ENCODE results near the gene PCDHB7.
A peak's percentile ranks its signal among the peaks of the same experiment; 100 is the strongest.
"Not testable (repeated sequence)": the region's sequence is repeated elsewhere in the genome, so short reads cannot be mapped to it uniquely, and the experiment has no call there.

Gene PCDHB7

DNA sequence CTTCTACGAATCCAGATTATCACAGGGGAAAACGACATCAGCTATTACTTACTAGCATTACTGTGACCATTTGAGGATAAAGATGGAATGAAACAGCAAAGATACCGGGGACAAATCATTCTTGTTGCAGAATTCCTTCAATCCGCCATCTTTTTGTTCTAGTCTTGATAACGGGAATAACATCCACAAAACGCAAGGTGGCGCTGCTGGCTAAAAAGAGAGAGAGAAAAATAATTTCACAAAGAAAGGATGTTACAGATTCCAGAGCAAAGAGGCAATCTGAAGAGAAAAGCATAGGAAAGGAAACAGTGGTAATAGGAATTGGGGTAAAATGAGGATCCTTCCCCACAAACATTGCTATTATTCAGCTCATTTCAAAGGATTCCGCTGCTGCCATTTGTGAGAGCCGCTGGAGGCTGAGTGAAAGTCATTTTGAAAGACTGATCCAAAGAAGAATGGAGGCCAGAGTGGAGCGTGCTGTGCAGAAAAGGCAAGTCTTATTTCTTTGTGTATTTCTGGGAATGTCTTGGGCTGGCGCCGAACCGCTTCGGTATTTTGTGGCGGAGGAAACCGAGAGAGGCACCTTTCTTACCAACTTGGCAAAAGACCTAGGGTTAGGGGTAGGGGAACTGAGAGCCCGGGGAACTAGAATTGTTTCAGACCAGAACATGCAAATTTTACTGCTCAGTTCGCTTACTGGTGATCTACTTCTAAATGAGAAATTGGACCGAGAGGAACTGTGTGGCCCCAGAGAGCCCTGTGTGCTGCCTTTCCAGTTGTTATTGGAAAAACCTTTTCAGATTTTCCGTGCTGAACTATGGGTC is at the start of gene PCDHB7:
TSS of gene PCDHB7 (plus strand) at position 264 of the 824 bp plus-strand sequence. CDS start at position 456, 192 bp downstream.
- DNase-seq (ENCODE audit: low read depth) = peak; percentile 47

DNA sequence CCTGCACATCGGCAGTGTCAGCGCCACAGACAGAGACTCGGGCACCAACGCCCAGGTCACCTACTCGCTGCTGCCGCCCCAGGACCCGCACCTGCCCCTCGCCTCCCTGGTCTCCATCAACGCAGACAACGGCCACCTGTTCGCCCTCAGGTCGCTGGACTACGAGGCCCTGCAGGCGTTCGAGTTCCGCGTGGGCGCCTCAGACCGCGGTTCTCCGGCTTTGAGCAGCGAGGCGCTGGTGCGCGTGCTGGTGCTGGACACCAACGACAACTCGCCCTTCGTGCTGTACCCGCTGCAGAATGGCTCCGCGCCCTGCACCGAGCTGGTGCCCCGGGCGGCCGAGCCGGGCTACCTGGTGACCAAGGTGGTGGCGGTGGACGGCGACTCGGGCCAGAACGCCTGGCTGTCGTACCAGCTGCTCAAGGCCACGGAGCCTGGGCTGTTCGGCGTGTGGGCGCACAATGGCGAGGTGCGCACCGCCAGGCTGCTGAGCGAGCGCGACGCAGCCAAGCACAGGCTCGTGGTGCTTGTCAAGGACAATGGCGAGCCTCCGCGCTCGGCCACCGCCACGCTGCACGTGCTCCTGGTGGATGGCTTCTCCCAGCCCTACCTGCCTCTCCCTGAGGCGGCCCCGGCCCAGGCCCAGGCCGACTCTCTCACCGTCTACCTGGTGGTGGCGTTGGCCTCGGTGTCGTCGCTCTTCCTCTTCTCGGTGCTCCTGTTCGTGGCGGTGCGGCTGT is 48.9 kb upstream of the PCDHB7 start:
- DNase-seq (ENCODE audit: low read depth) = not testable (repeated sequence)

DNA sequence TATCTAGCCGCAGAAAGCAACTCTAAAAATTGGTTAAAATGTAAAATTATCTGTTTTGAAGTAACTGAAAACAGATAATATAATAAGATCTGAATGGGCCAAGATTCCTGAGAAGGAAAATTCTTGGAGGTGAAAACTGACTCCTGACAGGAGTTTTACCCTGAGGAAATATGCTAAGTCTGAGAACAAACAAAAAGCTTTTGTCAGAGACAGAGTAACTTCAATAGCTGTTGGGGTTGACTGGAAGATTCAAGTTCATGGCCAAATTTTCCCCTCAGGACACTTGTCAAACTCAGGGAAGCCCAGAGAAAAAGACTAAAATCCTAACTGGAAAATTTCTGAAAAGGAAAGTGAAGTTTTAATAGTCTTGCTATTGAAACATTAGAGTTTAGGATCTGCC is 45.1 kb upstream of the PCDHB7 start:
- DNase-seq (ENCODE audit: low read depth) = no peak

DNA sequence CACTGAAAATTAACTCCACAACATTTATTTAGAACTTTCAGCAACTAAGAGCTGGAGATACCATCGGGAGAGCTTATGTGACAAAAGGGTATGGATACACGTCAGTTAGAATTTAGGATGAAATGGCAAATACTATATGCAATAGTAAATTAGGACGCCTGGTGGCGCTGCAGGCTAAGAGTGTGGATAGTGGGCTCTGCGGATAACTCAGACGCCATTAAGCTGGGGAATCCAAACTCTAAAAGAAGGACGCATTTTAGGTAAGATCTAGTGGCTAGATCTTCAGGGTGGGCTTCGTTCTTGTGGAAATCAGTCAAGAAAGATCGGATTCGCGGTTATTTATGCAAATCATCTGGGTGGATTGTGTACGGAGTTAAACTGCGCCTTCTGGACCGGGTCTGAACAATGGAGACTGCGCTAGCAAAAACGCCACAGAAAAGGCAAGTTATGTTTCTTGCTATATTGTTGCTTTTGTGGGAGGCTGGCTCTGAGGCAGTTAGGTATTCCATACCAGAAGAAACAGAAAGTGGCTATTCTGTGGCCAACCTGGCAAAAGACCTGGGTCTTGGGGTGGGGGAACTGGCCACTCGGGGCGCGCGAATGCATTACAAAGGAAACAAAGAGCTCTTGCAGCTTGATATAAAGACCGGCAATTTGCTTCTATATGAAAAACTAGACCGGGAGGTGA is 37.3 kb upstream of the PCDHB7 start, which contains the start of gene PCDHB5:
TSS of gene PCDHB5 (plus strand) at position 177 of the 688 bp plus-strand sequence. CDS start at position 406, 229 bp downstream.
- no peak for DNase-seq (ENCODE audit: low read depth)

DNA sequence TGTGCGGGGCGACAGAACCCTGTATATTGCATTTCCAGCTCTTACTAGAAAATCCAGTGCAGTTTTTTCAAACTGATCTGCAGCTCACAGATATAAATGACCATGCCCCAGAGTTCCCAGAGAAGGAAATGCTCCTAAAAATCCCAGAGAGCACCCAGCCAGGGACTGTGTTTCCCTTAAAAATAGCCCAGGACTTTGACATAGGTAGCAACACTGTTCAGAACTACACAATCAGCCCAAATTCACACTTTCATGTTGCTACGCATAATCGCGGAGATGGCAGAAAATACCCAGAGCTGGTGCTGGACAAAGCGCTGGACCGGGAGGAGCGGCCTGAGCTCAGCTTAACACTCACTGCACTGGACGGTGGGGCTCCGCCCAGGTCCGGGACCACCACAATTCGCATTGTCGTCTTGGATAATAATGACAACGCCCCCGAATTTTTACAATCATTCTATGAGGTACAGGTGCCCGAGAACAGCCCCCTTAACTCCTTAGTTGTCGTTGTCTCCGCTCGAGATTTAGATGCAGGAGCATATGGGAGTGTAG is 36.7 kb upstream of the PCDHB7 start:
- DNase-seq (ENCODE audit: low read depth) = no peak

DNA sequence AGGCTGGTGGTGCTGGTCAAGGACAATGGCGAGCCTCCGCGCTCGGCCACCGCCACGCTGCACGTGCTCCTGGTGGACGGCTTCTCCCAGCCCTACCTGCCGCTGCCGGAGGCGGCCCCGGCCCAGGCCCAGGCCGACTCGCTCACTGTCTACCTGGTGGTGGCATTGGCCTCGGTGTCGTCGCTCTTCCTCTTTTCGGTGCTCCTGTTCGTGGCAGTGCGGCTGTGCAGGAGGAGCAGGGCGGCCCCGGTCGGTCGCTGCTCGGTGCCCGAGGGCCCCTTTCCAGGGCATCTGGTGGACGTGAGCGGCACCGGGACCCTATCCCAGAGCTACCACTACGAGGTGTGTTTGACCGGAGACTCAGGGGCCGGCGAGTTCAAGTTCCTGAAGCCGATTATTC is 35.1 kb upstream of the PCDHB7 start:
- not testable (repeated sequence) for DNase-seq (ENCODE audit: low read depth)

DNA sequence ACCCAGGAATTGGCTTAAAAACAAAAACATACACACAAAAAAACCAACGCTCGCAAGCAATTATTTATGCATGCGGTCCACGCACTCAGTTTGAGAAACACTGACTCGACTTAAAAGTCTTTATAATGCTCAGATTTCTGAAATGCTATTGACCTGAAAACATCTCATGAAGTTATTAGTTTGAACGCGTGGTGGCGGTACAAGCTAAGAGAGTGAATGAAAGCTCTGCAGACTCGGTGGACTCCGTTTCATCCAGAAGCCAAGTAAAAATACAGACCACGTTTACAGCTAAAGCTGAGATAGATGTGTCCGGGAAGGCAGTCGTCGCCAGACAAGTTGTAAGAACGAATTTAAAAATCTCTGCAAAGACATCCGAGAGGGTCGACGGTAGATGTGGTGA is 22.6 kb upstream of the PCDHB7 start, which contains the start of gene PCDHB6:
TSS of gene PCDHB6 (plus strand) at position 246 of the 400 bp plus-strand sequence. CDS start 201 bp downstream, outside the sequence.
- peak; percentile 8 for DNase-seq (ENCODE audit: low read depth)

DNA sequence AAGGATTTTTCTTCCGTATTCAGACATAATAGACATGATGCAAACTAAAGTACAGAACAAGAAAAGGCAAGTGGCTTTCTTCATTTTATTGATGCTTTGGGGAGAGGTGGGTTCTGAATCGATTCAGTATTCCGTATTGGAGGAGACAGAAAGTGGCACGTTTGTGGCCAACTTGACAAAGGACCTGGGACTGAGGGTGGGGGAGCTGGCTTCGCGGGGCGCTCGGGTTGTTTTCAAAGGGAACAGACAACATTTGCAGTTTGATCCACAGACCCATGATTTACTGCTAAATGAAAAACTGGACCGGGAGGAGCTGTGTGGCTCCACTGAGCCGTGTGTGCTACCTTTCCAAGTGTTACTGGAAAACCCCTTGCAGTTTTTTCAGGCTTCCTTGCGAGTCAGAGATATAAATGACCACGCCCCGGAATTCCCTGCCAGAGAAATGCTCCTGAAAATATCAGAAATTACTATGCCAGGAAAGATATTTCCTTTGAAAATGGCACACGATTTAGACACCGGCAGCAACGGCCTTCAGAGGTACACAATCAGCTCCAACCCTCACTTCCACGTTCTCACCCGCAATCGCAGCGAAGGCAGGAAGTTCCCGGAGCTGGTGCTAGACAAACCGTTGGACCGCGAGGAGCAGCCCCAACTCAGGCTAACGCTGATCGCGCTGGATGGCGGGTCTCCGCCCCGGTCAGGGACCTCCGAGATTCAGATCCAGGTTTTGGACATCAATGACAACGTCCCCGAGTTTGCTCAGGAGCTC is 22.0 kb upstream of the PCDHB7 start:
- no peak for DNase-seq (ENCODE audit: low read depth)

DNA sequence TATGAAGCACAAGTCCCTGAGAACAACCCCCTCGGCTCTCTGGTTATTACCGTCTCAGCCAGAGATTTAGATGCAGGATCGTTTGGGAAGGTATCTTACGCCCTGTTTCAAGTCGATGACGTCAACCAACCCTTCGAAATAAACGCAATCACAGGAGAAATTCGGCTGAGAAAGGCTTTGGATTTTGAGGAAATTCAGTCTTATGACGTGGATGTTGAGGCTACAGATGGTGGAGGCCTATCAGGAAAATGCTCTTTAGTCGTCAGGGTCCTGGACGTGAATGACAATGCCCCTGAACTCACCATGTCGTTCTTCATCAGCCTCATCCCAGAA is 21.5 kb upstream of the PCDHB7 start:
- DNase-seq (ENCODE audit: low read depth) = no peak

DNA sequence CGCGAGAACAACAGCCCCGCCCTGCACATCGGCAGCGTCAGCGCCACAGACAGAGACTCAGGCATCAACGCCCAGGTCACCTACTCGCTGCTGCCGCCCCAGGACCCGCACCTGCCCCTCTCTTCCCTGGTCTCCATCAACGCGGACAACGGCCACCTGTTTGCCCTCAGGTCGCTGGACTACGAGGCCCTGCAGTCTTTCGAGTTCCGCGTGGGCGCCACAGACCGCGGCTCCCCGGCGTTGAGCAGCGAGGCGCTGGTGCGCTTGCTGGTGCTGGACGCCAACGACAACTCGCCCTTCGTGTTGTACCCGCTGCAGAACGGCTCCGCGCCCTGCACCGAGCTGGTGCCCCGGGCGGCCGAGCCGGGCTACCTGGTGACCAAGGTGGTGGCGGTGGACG is 20.8 kb upstream of the PCDHB7 start:
- not testable (repeated sequence) for DNase-seq (ENCODE audit: low read depth)

DNA sequence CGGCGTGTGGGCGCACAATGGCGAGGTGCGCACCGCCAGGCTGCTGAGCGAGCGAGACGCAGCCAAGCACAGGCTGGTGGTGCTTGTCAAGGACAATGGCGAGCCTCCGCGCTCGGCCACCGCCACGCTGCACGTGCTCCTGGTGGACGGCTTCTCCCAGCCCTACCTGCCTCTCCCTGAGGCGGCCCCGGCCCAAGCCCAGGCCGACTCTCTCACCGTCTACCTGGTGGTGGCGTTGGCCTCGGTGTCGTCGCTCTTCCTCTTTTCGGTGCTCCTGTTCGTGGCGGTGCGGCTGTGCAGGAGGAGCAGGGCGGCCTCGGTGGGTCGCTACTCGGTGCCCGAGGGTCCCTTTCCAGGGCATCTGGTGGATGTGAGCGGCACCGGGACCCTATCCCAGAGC is 20.3 kb upstream of the PCDHB7 start:
- not testable (repeated sequence) for DNase-seq (ENCODE audit: low read depth)

DNA sequence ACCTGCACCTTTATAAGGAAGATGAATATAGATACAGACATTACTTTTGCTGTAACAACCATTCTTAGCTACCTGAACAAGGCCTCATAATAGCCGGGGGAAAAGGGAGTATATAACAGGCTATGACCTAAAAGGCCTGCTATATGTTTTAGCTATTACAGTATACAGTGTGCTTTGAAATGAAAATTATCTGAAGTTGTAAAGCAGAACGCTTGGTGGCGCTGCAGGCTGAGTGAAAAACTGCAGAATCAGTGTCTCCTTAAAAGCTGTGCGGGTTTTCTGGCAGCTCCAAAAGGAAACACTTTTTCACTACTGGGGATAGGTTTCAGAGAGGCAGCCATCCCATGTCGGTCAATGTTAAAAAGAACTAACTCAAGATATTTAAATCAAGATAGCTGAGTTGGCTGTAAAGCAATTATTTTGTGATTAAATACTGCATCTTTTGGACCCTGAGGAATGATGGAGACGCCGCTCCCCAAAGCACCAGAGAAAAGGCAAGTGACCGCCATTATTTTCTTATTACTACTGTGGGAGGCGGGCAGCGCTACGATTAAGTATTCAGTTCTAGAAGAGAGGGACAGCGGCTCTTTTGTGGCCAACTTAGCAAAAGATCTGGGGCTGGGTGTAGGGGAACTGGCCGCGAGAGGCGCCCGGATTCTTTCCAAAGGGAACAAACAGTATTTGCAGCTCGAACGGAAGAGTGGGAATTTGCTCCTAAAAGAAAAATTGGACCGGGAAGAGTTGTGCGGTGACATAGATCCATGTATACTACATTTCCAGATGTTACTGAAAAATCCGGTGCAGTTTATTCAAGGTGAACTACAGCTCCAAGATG is 16.7 kb upstream of the PCDHB7 start:
- DNase-seq (ENCODE audit: low read depth) = no peak

DNA sequence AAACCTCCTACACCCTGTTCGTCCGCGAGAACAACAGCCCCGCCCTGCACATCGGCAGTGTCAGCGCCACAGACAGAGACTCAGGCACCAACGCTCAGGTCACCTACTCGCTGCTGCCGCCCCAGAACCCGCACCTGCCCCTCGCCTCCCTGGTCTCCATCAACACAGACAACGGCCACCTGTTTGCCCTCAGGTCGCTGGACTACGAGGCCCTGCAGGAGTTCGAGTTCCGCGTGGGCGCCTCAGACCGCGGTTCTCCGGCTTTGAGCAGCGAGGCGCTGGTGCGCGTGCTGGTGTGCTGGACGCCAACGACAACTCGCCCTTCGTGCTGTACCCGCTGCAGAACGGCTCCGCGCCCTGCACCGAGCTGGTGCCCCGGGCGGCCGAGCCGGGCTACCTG is 15.1 kb upstream of the PCDHB7 start:
- DNase-seq (ENCODE audit: low read depth) = not testable (repeated sequence)

DNA sequence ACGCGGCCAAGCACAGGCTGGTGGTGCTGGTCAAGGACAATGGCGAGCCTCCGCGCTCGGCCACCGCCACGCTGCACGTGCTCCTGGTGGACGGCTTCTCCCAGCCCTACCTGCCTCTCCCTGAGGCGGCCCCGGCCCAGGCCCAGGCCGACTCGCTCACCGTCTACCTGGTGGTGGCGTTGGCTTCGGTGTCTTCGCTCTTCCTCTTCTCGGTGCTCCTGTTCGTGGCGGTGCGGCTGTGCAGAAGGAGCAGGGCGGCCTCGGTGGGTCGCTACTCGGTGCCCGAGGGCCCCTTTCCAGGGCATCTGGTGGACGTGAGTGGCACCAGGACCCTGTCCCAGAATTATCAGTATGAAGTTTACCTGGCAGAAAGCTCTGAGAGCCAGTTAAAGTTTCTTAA is 14.5 kb upstream of the PCDHB7 start:
- DNase-seq (ENCODE audit: low read depth) = not testable (repeated sequence)

DNA sequence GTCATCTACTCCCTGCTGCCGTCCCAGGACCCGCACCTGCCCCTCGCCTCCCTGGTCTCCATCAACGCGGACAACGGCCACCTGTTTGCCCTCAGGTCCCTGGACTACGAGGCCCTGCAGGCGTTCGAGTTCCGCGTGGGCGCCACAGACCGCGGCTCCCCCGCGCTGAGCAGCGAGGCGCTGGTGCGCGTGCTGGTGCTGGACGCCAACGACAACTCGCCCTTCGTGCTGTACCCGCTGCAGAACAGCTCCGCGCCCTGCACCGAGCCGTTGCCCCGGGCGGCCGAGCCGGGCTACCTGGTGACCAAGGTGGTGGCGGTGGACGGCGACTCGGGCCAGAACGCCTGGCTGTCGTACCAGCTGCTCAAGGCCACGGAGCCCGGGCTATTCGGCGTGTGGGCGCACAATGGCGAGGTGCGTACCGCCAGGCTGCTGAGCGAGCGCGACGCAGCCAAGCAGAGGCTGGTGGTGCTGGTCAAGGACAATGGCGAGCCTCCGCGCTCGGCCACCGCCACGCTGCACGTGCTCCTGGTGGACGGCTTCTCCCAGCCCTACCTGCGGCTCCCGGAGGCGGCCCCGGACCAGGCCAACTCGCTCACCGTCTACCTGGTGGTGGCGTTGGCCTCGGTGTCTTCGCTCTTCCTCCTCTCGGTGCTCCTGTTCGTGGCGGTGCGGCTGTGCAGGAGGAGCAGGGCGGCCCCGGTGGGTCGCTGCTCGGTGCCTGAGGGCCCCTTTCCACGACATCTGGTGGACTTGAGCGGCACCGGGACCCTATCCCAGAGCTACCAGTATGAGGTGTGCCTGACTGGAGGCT is 2.1 kb downstream of the PCDHB7 start:
- not testable (repeated sequence) for DNase-seq (ENCODE audit: low read depth)

DNA sequence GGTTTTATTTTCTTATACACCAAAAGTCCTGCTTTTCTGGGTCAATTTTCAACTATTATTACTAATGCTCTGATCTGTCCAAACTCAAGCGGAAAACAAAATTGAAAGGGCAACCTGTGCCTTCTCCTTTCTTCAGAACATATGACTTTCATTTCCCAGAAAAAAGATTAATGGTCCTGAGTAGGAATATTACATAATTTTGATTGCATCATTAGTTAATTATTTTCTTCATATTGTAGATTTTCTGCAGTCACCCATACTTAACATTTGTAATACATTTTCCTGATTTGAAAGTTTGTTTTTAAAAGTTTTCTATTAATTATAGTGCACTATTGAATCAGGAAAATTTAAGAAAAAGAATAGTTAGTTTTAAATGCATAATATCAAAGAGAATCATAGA is 3.5 kb downstream of the PCDHB7 start:
- DNase-seq (ENCODE audit: low read depth) = no peak

DNA sequence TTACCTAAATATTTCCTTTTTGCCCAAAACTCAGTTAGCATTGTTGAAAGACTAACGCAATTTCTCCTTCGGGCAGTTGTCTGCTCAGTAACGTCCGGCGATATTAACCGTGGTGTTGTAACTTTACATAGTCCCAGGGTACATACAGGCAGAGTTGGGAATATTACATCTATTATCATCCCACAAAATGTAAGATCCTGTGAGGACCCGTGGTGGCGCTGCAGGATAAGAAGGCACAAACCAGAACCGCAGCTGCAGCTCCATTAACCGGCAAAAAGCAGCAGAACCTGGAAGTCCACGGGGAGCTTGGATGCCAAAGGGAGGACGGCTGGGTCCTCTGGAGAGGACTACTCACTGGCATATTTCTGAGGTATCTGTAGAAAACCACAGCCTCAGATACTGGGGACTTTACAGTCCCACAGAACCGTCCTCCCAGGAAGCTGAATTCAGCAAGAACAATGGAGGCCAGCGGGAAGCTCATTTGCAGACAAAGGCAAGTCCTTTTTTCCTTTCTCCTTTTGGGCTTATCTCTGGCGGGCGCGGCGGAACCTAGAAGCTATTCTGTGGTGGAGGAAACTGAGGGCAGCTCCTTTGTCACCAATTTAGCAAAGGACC is 5.2 kb downstream of the PCDHB7 start, which contains the start of gene PCDHB8:
TSS of gene PCDHB8 (plus strand) at position 214 of the 615 bp plus-strand sequence. CDS start at position 459, 245 bp downstream.
- DNase-seq (ENCODE audit: low read depth) = peak; percentile 6

DNA sequence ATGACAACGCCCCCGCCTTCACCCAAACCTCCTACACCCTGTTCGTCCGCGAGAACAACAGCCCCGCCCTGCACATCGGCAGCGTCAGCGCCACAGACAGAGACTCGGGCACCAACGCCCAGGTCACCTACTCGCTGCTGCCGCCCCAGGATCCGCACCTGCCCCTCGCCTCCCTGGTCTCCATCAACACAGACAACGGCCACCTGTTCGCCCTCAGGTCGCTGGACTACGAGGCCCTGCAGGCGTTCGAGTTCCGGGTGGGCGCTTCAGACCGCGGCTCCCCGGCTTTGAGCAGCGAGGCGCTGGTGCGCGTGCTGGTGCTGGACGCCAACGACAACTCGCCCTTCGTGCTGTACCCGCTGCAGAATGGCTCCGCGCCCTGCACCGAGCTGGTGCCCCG is 6.9 kb downstream of the PCDHB7 start:
- DNase-seq (ENCODE audit: low read depth) = not testable (repeated sequence)

DNA sequence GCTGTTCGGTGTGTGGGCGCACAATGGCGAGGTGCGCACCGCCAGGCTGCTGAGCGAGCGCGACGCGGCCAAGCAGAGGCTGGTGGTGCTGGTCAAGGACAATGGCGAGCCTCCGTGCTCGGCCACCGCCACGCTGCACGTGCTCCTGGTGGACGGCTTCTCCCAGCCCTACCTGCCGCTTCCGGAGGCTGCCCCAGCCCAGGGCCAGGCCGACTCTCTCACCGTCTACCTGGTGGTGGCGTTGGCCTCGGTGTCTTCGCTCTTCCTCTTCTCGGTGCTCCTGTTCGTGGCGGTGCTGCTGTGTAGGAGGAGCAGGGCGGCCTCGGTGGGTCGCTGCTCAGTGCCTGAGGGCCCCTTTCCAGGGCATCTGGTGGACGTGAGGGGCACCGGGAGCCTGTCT is 7.4 kb downstream of the PCDHB7 start:
- not testable (repeated sequence) for DNase-seq (ENCODE audit: low read depth)
